K562 (cell line): ENCODE results near the gene TCF4. TPM values are rescaled to one million over a fixed set of nuclear protein-coding genes. Genes with fewer than 3 reads are reported as not detected.

Experiments used
- ARHGAP35 ChIP-seq: fragments of 450-650 bp; IDR thresholded peaks from 2 replicates; pipeline ENCODE4 v1.6.1; 2018; ENCODE audit not compliant: partially characterized antibody
- ARID2 ChIP-seq: fragments of 450-650 bp; IDR thresholded peaks from 2 replicates; pipeline ENCODE4 v1.6.1; 2017; ENCODE audit warnings: antibody characterized with exemption, mild to moderate bottlenecking
- ARID4B ChIP-seq: sonication (generic); formaldehyde crosslinking; IDR thresholded peaks from 2 replicates; pipeline ENCODE4 v1.8.0; 2022; ENCODE audit warnings: mild to moderate bottlenecking, missing genetic modification reagents
- BDP1 ChIP-seq: IDR thresholded peaks from 3 replicates; pipeline ENCODE4 v1.6.1; 2011; ENCODE audit not compliant: insufficient read length, insufficient read depth
- C11orf30 ChIP-seq: fragments of 450-650 bp; IDR thresholded peaks from 2 replicates; pipeline ENCODE4 v1.6.1; 2016; ENCODE audit warnings: low read depth, mild to moderate bottlenecking
- CCAR2 ChIP-seq: fragments of 200-400 bp; formaldehyde crosslinking; IDR thresholded peaks from 2 replicates; pipeline ENCODE4 v1.6.1; 2017; ENCODE audit warnings: mild to moderate bottlenecking, low read depth, low read length
- EGR1 ChIP-seq: fragments of 450-650 bp; conservative IDR thresholded peaks from 2 replicates; pipeline ENCODE4 v1.6.1; 2017; ENCODE audit warnings: mild to moderate bottlenecking
- FOXP1 ChIP-seq: sonication (generic); formaldehyde crosslinking; IDR thresholded peaks from 2 replicates; pipeline ENCODE4 v1.8.0; 2022; ENCODE audit warnings: mild to moderate bottlenecking, missing genetic modification reagents
- HDAC3 ChIP-seq: fragments of 450-650 bp; IDR thresholded peaks from 2 replicates; pipeline ENCODE4 v1.6.1; 2018; ENCODE audit warnings: borderline replicate concordance, mild to moderate bottlenecking, moderate library complexity; ENCODE audit not compliant: partially characterized antibody
- HDGF ChIP-seq: fragments of 450-650 bp; IDR thresholded peaks from 2 replicates; pipeline ENCODE4 v1.6.1; 2016
- NCOA6 ChIP-seq: fragments of 450-650 bp; IDR thresholded peaks from 2 replicates; pipeline ENCODE4 v1.6.1; 2017; ENCODE audit warnings: mild to moderate bottlenecking
- NUFIP1 ChIP-seq: fragments of 450-650 bp; IDR thresholded peaks from 2 replicates; pipeline ENCODE4 v1.6.1; 2018; ENCODE audit not compliant: partially characterized antibody
- PHTF2 ChIP-seq: fragments of 250-450 bp; sonication (Bioruptor Pico); IDR thresholded peaks from 2 replicates; pipeline ENCODE4 v1.5.0; 2021; ENCODE audit warnings: mild to moderate bottlenecking
- PTBP1 ChIP-seq: fragments of 200-400 bp; formaldehyde crosslinking; IDR thresholded peaks from 2 replicates; pipeline ENCODE4 v1.6.1; 2017; ENCODE audit warnings: low read depth, low read length
- RBM14 ChIP-seq: fragments of 200-400 bp; formaldehyde crosslinking; IDR thresholded peaks from 2 replicates; pipeline ENCODE4 v1.6.1; 2018; ENCODE audit warnings: low read depth, mild to moderate bottlenecking, low read length, moderate library complexity, borderline replicate concordance; ENCODE audit not compliant: insufficient read depth
- SIX5 ChIP-seq, 2 experiments: IDR thresholded peaks; 2 replicates each; pipeline ENCODE4 v1.6.1; 2011; ENCODE audit warnings: low read length in 2 of 2, borderline replicate concordance in 1 of 2, low read depth in 1 of 2, mild to moderate bottlenecking in 1 of 2, moderate library complexity in 1 of 2; ENCODE audit not compliant: insufficient read depth in 1 of 2
- TAL1 ChIP-seq: fragments of 450-650 bp; IDR thresholded peaks from 2 replicates; pipeline ENCODE4 v1.6.1; 2016; ENCODE audit warnings: mild to moderate bottlenecking
- TOE1 ChIP-seq, 2 experiments: fragments of 450-650 bp in 1 of 2; sonication (generic) in 1 of 2; formaldehyde crosslinking in 1 of 2; IDR thresholded peaks; 2 replicates each; pipeline versions ENCODE4 v1.7.1 to v1.8.0; 2016 to 2022; ENCODE audit warnings: borderline replicate concordance in 2 of 2, mild to moderate bottlenecking in 2 of 2, antibody characterized with exemption in 1 of 2, inconsistent platforms in 1 of 2, low read depth in 1 of 2, missing genetic modification reagents in 1 of 2, moderate library complexity in 1 of 2
- ZKSCAN8 ChIP-seq: fragments of 200-800 bp; sonication (Bioruptor generic); IDR thresholded peaks from 2 replicates; pipeline ENCODE4 v1.6.1; 2016; ENCODE audit warnings: missing genetic modification characterization, missing compliant biosample characterization
- ZNF717 ChIP-seq: fragments of 250-450 bp; sonication (Bioruptor Pico); IDR thresholded peaks from 2 replicates; pipeline ENCODE4 v1.5.0; 2021
- polyA plus RNA-seq, 8 experiments: library from polyadenylated mRNA; depleted of rRNA in 4 of 8; stranded (reverse) in 5 of 8; unstranded in 3 of 8; fragments of >200 nt; fragmentation: Nextera tagmentation in 2 of 8; fragmentation: Illumina TruSeq in 1 of 8; extraction: Ambion mirVana in 2 of 8; extraction: Trizol in 1 of 8; gene quantifications; 2 replicates each; pipeline versions ENCODE4 v1.2.1 to v1.2.3, GENCODE V29; 2011 to 2014; ENCODE audit warnings: inconsistent platforms in 1 of 8, missing spikeins in 1 of 8
- total RNA-seq, 7 experiments: library from RNA; depleted of rRNA in 6 of 7; stranded (reverse); fragments of >200 nt in 6 of 7; fragmentation: Illumina TruSeq in 2 of 7; extraction: Trizol in 2 of 7; gene quantifications; 2 replicates each; pipeline versions ENCODE4 v1.2.1 to v1.2.3, GENCODE V29; 2011 to 2021; ENCODE audit warnings: low replicate concordance in 1 of 7
- TF ChIP-seq, protein P1 (sequence below): fragments of 250-450 bp; sonication (Bioruptor Pico); IDR thresholded peaks from 2 replicates; pipeline ENCODE4 v1.4.0; 2020; ENCODE audit warnings: mild to moderate bottlenecking
- TF ChIP-seq, protein P2 (sequence below): fragments of 450-650 bp; formaldehyde crosslinking; conservative IDR thresholded peaks from 2 replicates; pipeline ENCODE4 v1.4.0; 2022; ENCODE audit warnings: mild to moderate bottlenecking, missing genetic modification characterization

The TCF4 gene
- total and polyA plus RNA-seq, 9 of the 15 experiments (the other 6 are each of a cell fraction or from before 2014, with no cell fraction given), result 4.8 to 24.7 (median 15.2) TPM

- TF ChIP-seq EGR1 (peak; percentile 99), ARID2 (no peak), BDP1 (no peak), C11orf30 (no peak), ZKSCAN8 (CRISPR knock-in tag) (no peak), SIX5 (IDR thresholded peaks at IDR 0.05; ENCODE audit: borderline replicate concordance in 1 of 2, insufficient read depth in 1 of 2, low read depth in 1 of 2, low read length in 2 of 2) (no peak), TOE1 (IDR thresholded peaks at IDR 0.05; ENCODE audit: borderline replicate concordance) (peak; percentile 26; the same call in 1 of the 2 replicates), TOE1 (CRISPR knock-in tag; IDR thresholded peaks at IDR 0.05; ENCODE audit: borderline replicate concordance, low read depth) (no peak), ARID4B (no peak), NCOA6 (no peak), HDAC3 (no peak), PHTF2 (CRISPR knock-in tag) (no peak), CCAR2 (no peak), RBM14 (no peak), HDGF (no peak), NUFIP1 (peak; percentile 63), FOXP1 (no peak), PTBP1 (no peak), ARHGAP35 (no peak), ZNF717 (CRISPR knock-in tag) (no peak), TAL1 (no peak)
- TF ChIP-seq, protein P1, sequence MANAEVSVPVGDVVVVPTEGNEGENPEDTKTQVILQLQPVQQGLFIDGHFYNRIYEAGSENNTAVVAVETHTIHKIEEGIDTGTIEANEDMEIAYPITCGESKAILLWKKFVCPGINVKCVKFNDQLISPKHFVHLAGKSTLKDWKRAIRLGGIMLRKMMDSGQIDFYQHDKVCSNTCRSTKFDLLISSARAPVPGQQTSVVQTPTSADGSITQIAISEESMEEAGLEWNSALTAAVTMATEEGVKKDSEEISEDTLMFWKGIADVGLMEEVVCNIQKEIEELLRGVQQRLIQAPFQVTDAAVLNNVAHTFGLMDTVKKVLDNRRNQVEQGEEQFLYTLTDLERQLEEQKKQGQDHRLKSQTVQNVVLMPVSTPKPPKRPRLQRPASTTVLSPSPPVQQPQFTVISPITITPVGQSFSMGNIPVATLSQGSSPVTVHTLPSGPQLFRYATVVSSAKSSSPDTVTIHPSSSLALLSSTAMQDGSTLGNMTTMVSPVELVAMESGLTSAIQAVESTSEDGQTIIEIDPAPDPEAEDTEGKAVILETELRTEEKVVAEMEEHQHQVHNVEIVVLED (CRISPR knock-in tag), result no peak
- TF ChIP-seq, protein P2, sequence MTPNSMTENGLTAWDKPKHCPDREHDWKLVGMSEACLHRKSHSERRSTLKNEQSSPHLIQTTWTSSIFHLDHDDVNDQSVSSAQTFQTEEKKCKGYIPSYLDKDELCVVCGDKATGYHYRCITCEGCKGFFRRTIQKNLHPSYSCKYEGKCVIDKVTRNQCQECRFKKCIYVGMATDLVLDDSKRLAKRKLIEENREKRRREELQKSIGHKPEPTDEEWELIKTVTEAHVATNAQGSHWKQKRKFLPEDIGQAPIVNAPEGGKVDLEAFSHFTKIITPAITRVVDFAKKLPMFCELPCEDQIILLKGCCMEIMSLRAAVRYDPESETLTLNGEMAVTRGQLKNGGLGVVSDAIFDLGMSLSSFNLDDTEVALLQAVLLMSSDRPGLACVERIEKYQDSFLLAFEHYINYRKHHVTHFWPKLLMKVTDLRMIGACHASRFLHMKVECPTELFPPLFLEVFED (CRISPR knock-in tag), result no peak
Measured at GRCh38 chr18:55589625-55590291, 1.8 kb upstream of the TCF4 start (continued).
